Neuronal stem cell (in vitro differentiated cells): ENCODE measurements around the gene CYBA.

ENCODE experiments used
- DNase-seq: peaks from one replicate; pipeline ENCODE4 v3.0.0-alpha.2; 2013; ENCODE audit warnings: low spot score
- H2AFZ ChIP-seq: one replicate; pipeline ENCODE4 v1.6.1; 2013; ENCODE audit warnings: mild to moderate bottlenecking, low read length, inconsistent platforms
- H2AK5ac ChIP-seq: 2 replicates; pipeline ENCODE4 v1.6.1; 2013; ENCODE audit warnings: low read depth, mild to moderate bottlenecking, inconsistent platforms, low read length, moderate library complexity, mixed read lengths
- H2BK120ac ChIP-seq: 2 replicates; pipeline ENCODE4 v1.6.1; 2013; ENCODE audit warnings: low read depth, mild to moderate bottlenecking, inconsistent platforms, low read length, moderate library complexity, mixed read lengths
- H2BK12ac ChIP-seq: one replicate; pipeline ENCODE4 v1.6.1; 2013; ENCODE audit warnings: low read length, inconsistent platforms
- H2BK15ac ChIP-seq: 2 replicates; pipeline ENCODE4 v1.6.1; 2013; ENCODE audit warnings: mild to moderate bottlenecking, low read length, inconsistent platforms, mixed read lengths
- H2BK5ac ChIP-seq: one replicate; pipeline ENCODE4 v1.6.1; 2013; ENCODE audit warnings: inconsistent platforms, mild to moderate bottlenecking, low read length, moderate library complexity
- H3K14ac ChIP-seq: one replicate; pipeline ENCODE4 v1.6.1; 2013; ENCODE audit warnings: low read length, inconsistent platforms
- H3K18ac ChIP-seq: 2 replicates; pipeline ENCODE4 v1.6.1; 2013; ENCODE audit warnings: low read length, inconsistent platforms
- H3K23ac ChIP-seq: 2 replicates; pipeline ENCODE4 v1.6.1; 2013; ENCODE audit warnings: low read depth, mild to moderate bottlenecking, mixed read lengths, low read length, inconsistent platforms; ENCODE audit not compliant: poor library complexity
- H3K27ac ChIP-seq: replicated peaks from 3 replicates; pipeline ENCODE4 v1.5.1; 2013; ENCODE audit warnings: low read length, inconsistent platforms
- H3K27me3 ChIP-seq, 3 experiments: 2 replicates each; pipeline ENCODE4 v1.6.1; 2013; ENCODE audit warnings: low read length in 3 of 3, mild to moderate bottlenecking in 2 of 3, inconsistent platforms in 1 of 3, low read depth in 1 of 3, mixed read lengths in 1 of 3, moderate library complexity in 1 of 3; ENCODE audit not compliant: control insufficient read depth in 3 of 3, insufficient read depth in 3 of 3
- H3K36me3 ChIP-seq, 2 donors: replicated peaks in 1 of 2; 2 replicates each; pipeline ENCODE4 v1.6.1; 2013; ENCODE audit warnings: low read length in 2 of 2; ENCODE audit not compliant: control insufficient read depth in 2 of 2, insufficient read depth in 2 of 2
- H3K4ac ChIP-seq: 2 replicates; pipeline ENCODE4 v1.6.1; 2013; ENCODE audit warnings: inconsistent platforms, mild to moderate bottlenecking, low read length, moderate library complexity
- H3K4me1 ChIP-seq, 2 donors: 1 replicate in 1 of 2; 2 replicates in 1 of 2; pipeline ENCODE4 v1.6.1; 2013; ENCODE audit warnings: low read length in 2 of 2, low read depth in 1 of 2; ENCODE audit not compliant: control insufficient read depth in 2 of 2, insufficient read depth in 1 of 2
- H3K4me2 ChIP-seq: one replicate; pipeline ENCODE4 v1.6.1; 2013; ENCODE audit warnings: mild to moderate bottlenecking, low read length, inconsistent platforms; ENCODE audit not compliant: insufficient read depth, poor library complexity, severe bottlenecking
- H3K4me3 ChIP-seq, 2 donors: 2 replicates each; pipeline ENCODE4 v1.5.1; 2013; ENCODE audit warnings: low read length in 2 of 2, mild to moderate bottlenecking in 2 of 2, inconsistent platforms in 1 of 2, moderate library complexity in 1 of 2
- H3K79me1 ChIP-seq: one replicate; pipeline ENCODE4 v1.6.1; 2013; ENCODE audit warnings: low read depth, mild to moderate bottlenecking, inconsistent platforms, low read length, moderate library complexity
- H3K9ac ChIP-seq: one replicate; pipeline ENCODE4 v1.6.1; 2013; ENCODE audit warnings: mild to moderate bottlenecking, low read depth, low read length, inconsistent platforms; ENCODE audit not compliant: poor library complexity
- H3K9me3 ChIP-seq, 2 donors: replicated peaks in 1 of 2; 2 replicates each; pipeline versions ENCODE3 to v1.6.1; 2013; ENCODE audit warnings: low read length in 2 of 2, mild to moderate bottlenecking in 2 of 2, inconsistent platforms in 1 of 2, low read depth in 1 of 2, mixed read lengths in 1 of 2, moderate library complexity in 1 of 2; ENCODE audit not compliant: control insufficient read depth in 2 of 2, insufficient read depth in 1 of 2
- H4K8ac ChIP-seq: one replicate; pipeline ENCODE4 v1.6.1; 2013; ENCODE audit warnings: low read depth, mild to moderate bottlenecking, inconsistent platforms, low read length, moderate library complexity
- H4K91ac ChIP-seq: one replicate; pipeline ENCODE4 v1.6.1; 2013; ENCODE audit warnings: low read length, low read depth, mild to moderate bottlenecking, inconsistent platforms; ENCODE audit not compliant: poor library complexity
- WGBS, 2 donors: extraction: QIAGEN DNeasy Blood & Tissue Kit; methylation state at CpG; one replicate each; pipeline ENCODE4 v1.1.7; 2013; ENCODE audit warnings: missing lambda C conversion rate in 2 of 2, mixed read lengths in 1 of 2; ENCODE audit not compliant: insufficient read length in 2 of 2, insufficient replicate concordance in 1 of 2; ENCODE audit errors: extremely low coverage in 2 of 2; 5-methylcytosine and 5-hydroxymethylcytosine counted together

CYBA gene

DNA sequence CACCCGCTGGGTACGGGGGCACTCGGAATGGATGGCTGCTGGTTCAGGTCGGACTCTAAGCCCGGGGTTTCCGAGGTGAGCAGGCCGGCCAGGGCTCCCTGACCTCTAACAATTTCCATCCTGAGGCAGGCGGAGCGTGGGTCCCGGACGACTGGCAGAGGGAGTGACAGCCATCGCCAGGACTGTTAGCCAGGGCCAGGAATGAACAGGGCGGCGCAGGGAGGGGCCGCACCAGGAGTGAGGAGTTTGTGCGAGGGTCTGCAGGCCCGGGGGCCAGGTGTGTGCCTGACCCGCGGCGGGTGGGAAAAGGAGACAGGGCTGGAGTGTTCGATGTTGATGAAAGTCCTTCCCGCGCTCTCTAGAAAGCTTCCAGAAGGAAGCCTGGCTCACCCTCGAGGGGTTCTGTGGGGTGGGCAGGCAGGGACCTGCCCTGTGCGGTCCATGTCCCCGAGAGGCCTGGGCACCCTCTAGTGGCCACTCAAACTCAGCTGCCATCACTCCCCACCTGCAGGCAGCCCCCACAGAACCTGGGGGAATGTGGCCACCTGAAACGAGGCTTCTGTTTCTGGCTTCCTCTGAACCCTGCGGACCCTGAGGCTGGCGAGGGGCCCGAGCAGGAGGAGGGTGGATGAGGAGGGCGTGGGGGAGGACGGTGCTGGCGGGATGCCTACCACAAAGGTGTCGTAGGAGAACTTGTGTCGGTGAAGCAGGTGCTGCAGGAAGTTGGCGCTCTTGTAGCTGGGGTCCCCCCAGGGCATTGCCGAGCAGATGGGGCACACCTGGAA, 47.2 kb upstream of the CYBA start:
- Histone ChIP-seq H4K91ac (no peak overlapping the region), H3K79me1 (peaks cover 20% of the 10 kb centered on the region), H4K8ac (no peak overlapping the region), H2BK15ac (no peak overlapping the region), H3K9me3 (no peaks in the 10 kb centered on the region), H3K14ac (no peak overlapping the region), H3K9ac (no peak overlapping the region), H3K36me3 (peaks cover 17 to 46% of the 10 kb centered on the region in 2 donors), H3K4ac (no peak overlapping the region), H3K27me3 (peaks cover 0 to 6% (median 0%) of the 10 kb centered on the region in 3 experiments), H2BK5ac (no peak overlapping the region), H2BK12ac (no peak overlapping the region), H3K4me2 (no peak overlapping the region), H3K4me1 (peaks cover 0 to 3% of the 10 kb centered on the region in 2 donors), H3K23ac (no peak overlapping the region), H3K18ac (no peak overlapping the region), H3K27ac (no peak overlapping the region), H2BK120ac (peak overlapping the region; percentile 18), H2AK5ac (no peak overlapping the region), H3K4me3 (no peak overlapping the region), H2AFZ (no peak overlapping the region)
- no peak for DNase-seq
- WGBS, 2 donors: no CpG with 5 or more reads among the region's 37 CpGs

DNA sequence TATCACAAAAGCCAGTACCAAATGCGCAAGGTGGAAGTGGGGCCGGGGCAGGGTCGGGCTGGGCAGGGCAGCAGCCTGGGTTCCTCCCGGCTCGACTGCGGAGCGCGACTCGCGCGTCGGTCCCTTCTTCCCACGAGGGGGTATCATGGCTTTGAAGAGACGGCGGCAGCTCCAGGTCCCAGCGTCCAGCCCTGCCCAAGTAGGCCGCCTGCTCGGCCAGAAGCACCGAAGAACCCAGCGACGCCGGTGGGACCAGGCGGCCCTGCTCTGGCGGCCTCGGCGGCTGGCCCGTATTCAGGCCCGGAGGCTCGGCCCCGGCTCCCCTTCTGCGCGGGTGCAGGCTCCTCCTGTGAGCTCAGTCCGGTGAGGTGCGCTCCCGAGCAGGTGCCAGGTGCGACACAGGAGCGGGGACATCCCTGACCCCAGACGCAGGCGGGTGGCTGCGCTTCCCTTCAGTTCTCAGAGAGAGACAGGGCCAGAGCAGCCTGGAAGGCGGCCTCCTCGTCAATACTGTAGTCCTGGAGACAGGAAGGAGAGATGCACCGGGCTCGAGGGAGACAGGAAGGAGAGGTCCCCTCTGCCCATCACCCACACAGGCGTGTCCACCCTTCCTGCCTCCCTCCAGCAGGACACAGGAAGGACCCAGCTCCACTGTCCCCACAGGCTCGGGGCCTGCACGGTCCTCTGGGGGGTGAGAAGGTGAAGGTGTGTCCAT, 46.4 kb upstream of the CYBA start:
- no peak overlapping the region for H2AK5ac ChIP-seq
- H2BK15ac ChIP-seq: no peak overlapping the region
- H3K9me3 ChIP-seq: no peaks in the 10 kb centered on the region

DNA sequence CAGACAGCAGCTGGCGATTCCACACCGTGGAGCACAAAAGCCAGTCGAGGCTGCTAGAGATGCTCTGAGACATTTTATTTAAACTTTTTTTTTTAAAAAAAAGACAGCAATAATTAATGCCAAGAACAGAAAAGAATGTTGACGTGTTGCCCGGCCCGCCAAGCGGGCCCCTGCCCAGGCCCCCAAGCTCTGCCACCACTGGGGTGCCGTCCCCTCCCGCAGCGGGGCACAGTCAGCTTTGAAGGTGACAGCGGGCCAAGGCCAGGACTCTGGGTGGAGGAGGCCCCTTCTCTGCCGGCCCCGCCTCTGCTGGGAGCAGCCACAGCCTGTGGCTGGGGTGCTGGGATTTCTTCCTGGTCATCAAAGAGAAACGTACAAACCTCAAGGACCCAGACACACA, 45.6 kb upstream of the CYBA start:
- no peak overlapping the region for H2BK12ac ChIP-seq

More for the DNA sequence above, 46.4 kb upstream of the CYBA start:
- Histone ChIP-seq H3K4me2 (no peak overlapping the region), H2AFZ (no peak overlapping the region), H2BK120ac (no peak overlapping the region), H2BK12ac (no peak overlapping the region), H4K91ac (no peak overlapping the region), H2BK5ac (no peak overlapping the region), H3K14ac (no peak overlapping the region), H3K4me1 (peaks cover 0 to 3% of the 10 kb centered on the region in 2 donors), H4K8ac (no peak overlapping the region), H3K36me3 (peaks cover 15 to 44% of the 10 kb centered on the region in 2 donors), H3K79me1 (peaks cover 18% of the 10 kb centered on the region), H3K4ac (no peak overlapping the region), H3K18ac (no peak overlapping the region), H3K4me3 (no peak overlapping the region), H3K27ac (no peak overlapping the region), H3K9ac (no peak overlapping the region), H3K27me3 (peaks cover 0 to 10% (median 0%) of the 10 kb centered on the region in 3 experiments), H3K23ac (no peak overlapping the region)
- no CpG with 5 or more reads among the region's 47 CpGs for WGBS, 2 donors
- DNase-seq: no peak

DNA sequence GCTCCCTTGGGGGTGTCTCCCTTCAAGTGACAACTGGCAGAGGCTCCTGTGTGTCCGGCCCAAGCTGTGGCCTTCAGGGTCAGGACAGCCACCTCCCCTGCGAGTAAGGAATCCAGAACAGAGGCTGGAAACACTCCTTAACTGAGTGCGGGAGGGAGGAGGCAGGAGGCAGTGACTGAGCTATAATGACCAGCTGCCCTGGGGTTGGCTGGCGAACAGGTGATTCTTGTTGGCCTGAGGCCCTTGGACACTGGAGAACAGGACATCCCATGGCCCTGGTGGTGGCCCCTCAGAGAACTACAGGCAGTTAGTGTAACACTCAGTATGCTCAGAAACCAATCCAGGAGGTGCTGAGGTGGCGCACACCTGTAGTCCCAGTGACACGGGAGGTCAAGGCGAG, 44.9 kb upstream of the CYBA start:
- no CpG with 5 or more reads among the region's 7 CpGs for WGBS, 2 donors

More for the DNA sequence above, 45.6 kb upstream of the CYBA start:
- H3K4ac ChIP-seq: no peak overlapping the region
- no peak overlapping the region for H3K14ac ChIP-seq
- no peak overlapping the region for H2BK120ac ChIP-seq
- no peak overlapping the region for H3K4me2 ChIP-seq
- WGBS, 2 donors: no CpG with 5 or more reads among the region's 14 CpGs
- peaks cover 13% of the 10 kb centered on the region for H3K79me1 ChIP-seq
- H3K36me3 ChIP-seq: peaks cover 15 to 39% of the 10 kb centered on the region in 2 donors
- H3K18ac ChIP-seq: no peak overlapping the region
- peaks cover 0 to 12% (median 0%) of the 10 kb centered on the region in 3 experiments for H3K27me3 ChIP-seq
- no peak overlapping the region for H4K8ac ChIP-seq
- H2AFZ ChIP-seq: no peak overlapping the region
- no peak overlapping the region for H3K4me3 ChIP-seq
- no peak overlapping the region for H2BK5ac ChIP-seq
- no peak overlapping the region for H3K23ac ChIP-seq
- H3K4me1 ChIP-seq: peaks cover 0 to 3% of the 10 kb centered on the region in 2 donors
- no peak overlapping the region for H2BK15ac ChIP-seq
- no peak overlapping the region for H3K9ac ChIP-seq
- H3K27ac ChIP-seq: no peak overlapping the region
- no peaks in the 10 kb centered on the region for H3K9me3 ChIP-seq
- no peak overlapping the region for H2AK5ac ChIP-seq
- no peak for DNase-seq
- H4K91ac ChIP-seq: no peak overlapping the region

More for the DNA sequence above, 44.9 kb upstream of the CYBA start:
- Histone ChIP-seq H3K4me3 (no peak overlapping the region), H3K18ac (no peak overlapping the region), H2BK15ac (no peak overlapping the region), H4K8ac (no peak overlapping the region), H2BK120ac (no peak overlapping the region), H3K27ac (no peak overlapping the region), H3K14ac (no peak overlapping the region), H3K79me1 (peaks cover 14% of the 10 kb centered on the region), H3K4me2 (no peak overlapping the region), H2AFZ (no peak overlapping the region), H3K9me3 (no peaks in the 10 kb centered on the region), H3K23ac (peak overlapping the region; percentile 34), H3K27me3 (peaks cover 0 to 18% (median 0%) of the 10 kb centered on the region in 3 experiments), H2BK5ac (no peak overlapping the region), H2BK12ac (no peak overlapping the region), H4K91ac (no peak overlapping the region), H3K4ac (no peak overlapping the region), H3K36me3 (peaks cover 15 to 39% of the 10 kb centered on the region in 2 donors), H3K9ac (no peak overlapping the region), H2AK5ac (no peak overlapping the region), H3K4me1 (no peaks in the 10 kb centered on the region)
- no peak for DNase-seq
